Upper lobe of right lung (tissue), 1 donor: ENCODE measurements around the gene NOC2L. TPM values are rescaled to one million over a fixed set of nuclear protein-coding genes. Genes with fewer than 3 reads are reported as not detected.
A peak's percentile ranks its signal among the peaks of the same experiment; 100 is the strongest.
"Not testable (repeated sequence)": the region's sequence is repeated elsewhere in the genome, so short reads cannot be mapped to it uniquely, and the experiment has no call there.

Experiments used
- ATAC-seq: fragments of 200-7000 bp; cut with Tn5 transposase; one replicate; pipeline ENCODE4 v1.9.1; 2020; ENCODE audit warnings: mild to moderate bottlenecking, moderate library complexity
- DNase-seq: peaks from one replicate; pipeline ENCODE4 v3.0.0-alpha.2; 2020
- H3K27ac ChIP-seq: fragments of 200-600 bp; one replicate; pipeline ENCODE4 v1.8.0; 2022
- H3K27me3 ChIP-seq: fragments of 200-600 bp; one replicate; pipeline ENCODE4 v1.8.0; 2022; ENCODE audit warnings: mild to moderate bottlenecking
- H3K36me3 ChIP-seq: fragments of 200-600 bp; one replicate; pipeline ENCODE4 v1.8.0; 2022
- H3K4me1 ChIP-seq: fragments of 200-600 bp; one replicate; pipeline ENCODE4 v1.8.0; 2022
- H3K4me3 ChIP-seq: fragments of 200-600 bp; one replicate; pipeline ENCODE4 v1.8.0; 2022; ENCODE audit warnings: mild to moderate bottlenecking
- H3K9me3 ChIP-seq: fragments of 200-600 bp; one replicate; pipeline ENCODE4 v1.8.0; 2022
- intact Hi-C: fragments of 100-400 bp; cut with DNase I; formaldehyde crosslinking; loops from one replicate; pipeline ENCODE4 v1.11.0; 2022
- total RNA-seq: library from RNA; stranded (reverse); fragmentation: NEBNext Ultra II Directional; extraction: Animal tissue kit (Norgen Biotek cat#: 25700); gene quantifications from one replicate; pipeline ENCODE4 v1.2.1, GENCODE V29; 2021
- TF ChIP-seq, protein P1 (sequence below): fragments of 200-600 bp; IDR thresholded peaks from one replicate; pipeline ENCODE4 v1.8.0; 2022; ENCODE audit warnings: antibody characterized with exemption
- donor health status: DM: no; HTN: yes; CAD: no; lungs with severe emphysema.

Gene NOC2L
- total RNA-seq, 1 donor from 2014 or later, result 54.5 TPM

DNA sequence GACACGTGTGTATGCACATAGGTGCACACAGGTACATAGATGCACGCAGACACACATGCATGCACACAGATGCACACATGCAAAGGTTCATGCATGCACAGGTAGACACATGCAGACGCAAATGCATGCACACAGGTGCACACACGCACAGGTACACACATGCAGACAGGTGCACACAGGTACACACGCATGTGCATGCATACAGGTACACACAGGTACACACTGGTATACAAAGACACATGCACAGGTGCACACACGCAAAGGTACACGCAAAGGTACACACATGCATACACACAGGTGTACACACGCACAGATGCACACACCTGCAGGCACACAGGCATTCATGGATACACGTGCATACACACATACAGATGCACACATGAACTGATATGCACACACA, 8.8 kb downstream of the NOC2L start:
- H3K27me3 ChIP-seq, result no peaks in the 10 kb centered on the region
- H3K27ac ChIP-seq, result no peak overlapping the region
- TF ChIP-seq, protein P1, sequence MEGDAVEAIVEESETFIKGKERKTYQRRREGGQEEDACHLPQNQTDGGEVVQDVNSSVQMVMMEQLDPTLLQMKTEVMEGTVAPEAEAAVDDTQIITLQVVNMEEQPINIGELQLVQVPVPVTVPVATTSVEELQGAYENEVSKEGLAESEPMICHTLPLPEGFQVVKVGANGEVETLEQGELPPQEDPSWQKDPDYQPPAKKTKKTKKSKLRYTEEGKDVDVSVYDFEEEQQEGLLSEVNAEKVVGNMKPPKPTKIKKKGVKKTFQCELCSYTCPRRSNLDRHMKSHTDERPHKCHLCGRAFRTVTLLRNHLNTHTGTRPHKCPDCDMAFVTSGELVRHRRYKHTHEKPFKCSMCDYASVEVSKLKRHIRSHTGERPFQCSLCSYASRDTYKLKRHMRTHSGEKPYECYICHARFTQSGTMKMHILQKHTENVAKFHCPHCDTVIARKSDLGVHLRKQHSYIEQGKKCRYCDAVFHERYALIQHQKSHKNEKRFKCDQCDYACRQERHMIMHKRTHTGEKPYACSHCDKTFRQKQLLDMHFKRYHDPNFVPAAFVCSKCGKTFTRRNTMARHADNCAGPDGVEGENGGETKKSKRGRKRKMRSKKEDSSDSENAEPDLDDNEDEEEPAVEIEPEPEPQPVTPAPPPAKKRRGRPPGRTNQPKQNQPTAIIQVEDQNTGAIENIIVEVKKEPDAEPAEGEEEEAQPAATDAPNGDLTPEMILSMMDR, result no peak
- no peak for ATAC-seq
- H3K36me3 ChIP-seq, result peaks cover 87% of the 10 kb centered on the region
- no peaks in the 10 kb centered on the region for H3K9me3 ChIP-seq
- DNase-seq, result no peak
- H3K4me1 ChIP-seq, result no peaks in the 10 kb centered on the region
- intact Hi-C loops, result no loop called here
- no peak overlapping the region for H3K4me3 ChIP-seq

DNA sequence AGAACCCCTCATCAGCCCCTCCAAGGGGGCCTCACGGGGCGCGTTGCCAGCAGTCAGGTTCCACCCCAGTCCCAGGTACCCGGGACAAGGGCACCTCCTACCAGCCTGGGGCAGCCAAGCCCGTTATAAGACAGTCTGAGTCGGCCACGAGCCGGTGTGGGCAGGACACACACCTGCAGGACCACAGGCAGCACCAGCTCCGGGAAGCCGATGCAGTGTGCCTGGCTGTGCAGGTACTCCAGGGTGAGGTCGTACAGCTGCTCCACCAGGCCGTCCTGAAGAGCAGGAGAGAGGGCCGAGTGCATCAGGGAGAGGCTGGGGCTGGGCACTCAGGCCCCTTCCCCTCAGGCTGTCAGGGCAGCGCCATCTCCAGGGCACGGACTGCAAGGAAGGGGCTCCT, 11.1 kb downstream of the NOC2L start:
- ATAC-seq (no peak), DNase-seq (no peak)
- Histone ChIP-seq H3K4me1 (peaks cover 2% of the 10 kb centered on the region), H3K27me3 (peaks cover 4% of the 10 kb centered on the region), H3K36me3 (peaks cover 68% of the 10 kb centered on the region), H3K4me3 (no peak overlapping the region), H3K9me3 (no peaks in the 10 kb centered on the region), H3K27ac (no peak overlapping the region)
- intact Hi-C loops, result no loop called here
- TF ChIP-seq, protein P1, result no peak

DNA sequence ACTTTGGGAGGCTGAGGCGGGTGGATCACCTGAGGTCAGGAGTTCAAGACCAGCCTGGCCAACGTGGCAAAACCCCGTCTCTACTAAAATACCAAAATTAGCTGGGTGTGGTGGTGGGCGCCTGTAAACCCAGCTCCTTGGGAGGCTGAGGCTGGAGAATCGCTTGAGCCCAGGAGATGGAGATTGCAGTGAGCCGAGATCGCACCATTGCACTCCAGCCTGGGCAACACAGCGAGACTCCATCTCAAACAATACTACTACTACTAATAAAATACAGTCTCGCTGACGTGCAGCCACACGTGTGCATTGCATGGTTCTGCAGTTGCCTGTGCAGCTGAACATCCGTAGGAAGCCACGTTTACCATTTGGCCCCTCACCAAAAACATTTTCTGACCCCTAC, 12.2 kb downstream of the NOC2L start:
- H3K4me3 ChIP-seq, ATAC-seq, H3K27ac ChIP-seq, H3K9me3 ChIP-seq, intact Hi-C loops, DNase-seq: not testable (repeated sequence)
- peaks cover 11% of the 10 kb centered on the region for H3K4me1 ChIP-seq
- peaks cover 15% of the 10 kb centered on the region for H3K27me3 ChIP-seq
- peaks cover 57% of the 10 kb centered on the region for H3K36me3 ChIP-seq

DNA sequence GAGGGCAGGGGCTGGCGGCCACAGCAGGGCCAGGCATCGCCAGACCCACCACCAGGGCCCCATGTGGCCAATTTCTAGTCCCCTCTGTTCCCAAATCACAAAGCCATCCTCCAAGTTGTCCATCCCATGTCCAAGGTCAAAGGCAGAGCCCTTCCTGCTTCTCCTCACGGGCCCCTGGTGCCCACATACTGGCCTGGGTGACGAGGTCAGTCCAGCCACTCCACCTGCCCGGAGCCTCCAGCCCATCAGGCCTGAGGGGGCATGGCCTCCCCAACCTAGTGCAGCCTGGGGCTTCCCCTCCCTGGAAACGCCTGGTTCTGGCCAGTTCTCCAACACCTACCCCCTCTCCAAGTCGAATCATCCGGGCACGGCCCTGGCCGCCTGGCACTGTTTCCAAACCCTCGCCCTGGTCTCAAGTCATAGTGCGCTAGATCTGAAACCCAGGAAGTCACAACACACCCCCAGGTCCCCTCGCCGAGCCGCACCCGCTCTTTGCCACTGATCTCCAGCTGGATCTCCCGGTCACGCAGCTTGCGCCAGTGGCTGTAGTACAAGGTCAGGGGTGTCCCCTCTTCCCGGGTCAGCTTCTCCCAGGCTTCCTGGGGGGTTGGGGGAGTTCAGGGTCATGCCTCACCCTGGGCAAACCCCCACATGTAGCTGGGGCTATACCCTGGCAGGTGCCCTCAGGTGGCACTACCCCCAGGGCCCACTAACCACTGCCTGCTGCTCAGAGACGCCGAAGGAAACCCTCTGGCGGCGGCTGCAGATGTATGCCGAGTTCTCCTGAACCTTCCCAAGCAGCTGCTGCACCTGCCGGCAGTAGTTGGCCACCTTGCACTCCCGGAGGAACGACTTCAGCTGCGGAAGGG, 13.1 kb downstream of the NOC2L start:
- Histone ChIP-seq H3K27me3 (peaks cover 24% of the 10 kb centered on the region), H3K9me3 (no peaks in the 10 kb centered on the region), H3K36me3 (peaks cover 48% of the 10 kb centered on the region), H3K4me3 (no peak overlapping the region), H3K27ac (no peak overlapping the region), H3K4me1 (peaks cover 16% of the 10 kb centered on the region)
- ATAC-seq (no peak), DNase-seq (no peak)
- TF ChIP-seq, protein P1, result no peak
- intact Hi-C loops, result no loop called here

DNA sequence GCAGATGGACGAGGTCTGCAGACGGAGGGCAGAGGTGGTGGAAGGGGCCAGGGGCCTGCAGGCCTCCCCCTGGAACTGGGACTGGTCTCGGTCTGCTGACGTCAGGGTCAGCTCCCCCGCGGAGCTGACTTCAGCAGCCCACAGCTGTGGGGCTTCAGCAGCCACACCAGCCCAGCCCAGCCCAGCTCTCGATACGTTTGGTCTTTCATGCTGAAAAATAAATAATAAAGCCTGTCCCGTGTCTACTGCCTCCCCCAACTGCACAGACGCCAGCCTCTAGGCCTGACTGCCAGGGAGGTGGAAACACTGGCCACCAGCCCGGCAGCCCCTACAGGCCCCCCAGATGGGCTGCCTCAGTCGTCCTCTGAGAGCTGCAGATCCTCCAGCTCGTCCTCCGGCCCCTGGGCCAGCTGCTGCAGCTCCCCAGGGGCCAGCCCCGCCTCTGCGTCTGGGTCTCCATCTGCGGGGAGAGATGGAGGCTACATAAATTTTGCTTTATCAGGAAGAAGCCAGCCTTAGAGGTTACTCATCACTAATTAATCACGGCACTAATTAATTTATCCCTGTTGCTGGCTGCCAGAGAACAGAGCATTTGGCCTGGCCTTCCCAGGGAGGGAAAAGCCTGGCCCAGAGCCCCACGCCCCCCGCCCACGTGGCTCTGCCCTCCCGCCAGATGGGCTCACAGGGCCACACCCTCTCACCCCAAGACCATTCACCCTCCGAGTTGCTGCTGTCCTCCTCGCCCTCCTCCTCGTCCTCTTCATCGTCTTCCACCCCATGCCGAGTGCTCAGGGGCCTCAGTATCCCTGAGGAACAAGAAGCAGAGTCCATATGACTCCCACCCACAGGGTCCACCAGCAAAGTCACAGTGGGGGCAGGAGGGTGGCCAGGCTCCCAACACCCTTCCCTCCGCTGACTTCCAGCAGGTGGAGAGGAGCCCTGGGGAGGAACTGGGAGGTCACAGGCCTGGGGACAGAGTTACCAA, 14.4 kb downstream of the NOC2L start:
- TF ChIP-seq, protein P1, result no peak
- DNase-seq, result no peak
- Histone ChIP-seq H3K4me1 (peaks cover 22% of the 10 kb centered on the region), H3K9me3 (no peaks in the 10 kb centered on the region), H3K27me3 (peaks cover 34% of the 10 kb centered on the region), H3K4me3 (no peak overlapping the region), H3K36me3 (peaks cover 38% of the 10 kb centered on the region), H3K27ac (peak overlapping the region; percentile 17)
- ATAC-seq, result no peak
- intact Hi-C loops, result no loop called here
